ENCODE measurements around the gene CD2BP2.

DNA sequence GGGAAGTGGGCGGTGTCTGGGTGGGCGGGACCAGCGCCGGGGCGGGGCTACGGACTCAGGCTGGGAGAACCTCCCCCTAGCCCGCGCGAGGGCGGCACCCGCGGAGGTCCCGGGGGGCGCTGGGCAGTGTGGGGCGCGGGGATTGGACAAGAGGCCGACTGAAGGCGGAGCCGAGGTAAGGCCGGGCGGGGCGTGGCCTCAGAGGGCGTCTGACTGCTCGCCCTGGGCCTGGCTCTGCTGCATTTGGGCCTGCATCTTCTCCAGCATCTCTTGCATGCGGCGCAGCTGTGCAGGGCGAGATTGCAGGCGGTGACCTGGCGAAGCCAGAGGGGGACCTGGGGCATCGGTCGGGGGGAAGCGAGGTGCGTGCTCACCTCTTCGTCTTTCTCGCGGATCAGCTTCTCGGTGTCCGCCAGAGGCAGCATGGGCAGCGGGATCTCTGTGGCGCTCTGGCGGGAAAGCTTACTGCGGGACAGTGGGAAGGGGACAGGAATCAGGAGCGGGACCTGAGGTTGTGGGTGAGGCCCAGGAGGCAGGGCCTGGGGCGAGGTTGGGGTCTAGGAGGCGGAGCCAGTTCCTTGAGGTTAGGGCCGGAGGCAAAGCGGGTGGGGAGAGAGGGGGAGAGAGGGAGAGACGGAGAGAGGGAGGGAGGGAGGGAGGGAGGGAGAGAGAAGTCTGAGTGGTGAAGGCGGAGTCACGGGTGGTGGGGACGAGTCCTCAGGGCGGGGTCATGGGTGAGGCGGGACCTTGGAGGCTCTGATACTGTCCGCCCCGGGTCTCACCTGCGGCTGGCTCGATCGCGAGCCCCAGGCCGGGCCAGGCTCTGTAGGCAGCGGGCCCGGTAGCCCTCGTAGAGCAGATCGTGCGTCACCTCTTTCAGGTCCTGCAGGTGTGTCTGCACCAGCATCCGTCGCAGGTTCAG, 23.4 kb upstream of the CD2BP2 start:
- TF ChIP-seq, protein P1, sequence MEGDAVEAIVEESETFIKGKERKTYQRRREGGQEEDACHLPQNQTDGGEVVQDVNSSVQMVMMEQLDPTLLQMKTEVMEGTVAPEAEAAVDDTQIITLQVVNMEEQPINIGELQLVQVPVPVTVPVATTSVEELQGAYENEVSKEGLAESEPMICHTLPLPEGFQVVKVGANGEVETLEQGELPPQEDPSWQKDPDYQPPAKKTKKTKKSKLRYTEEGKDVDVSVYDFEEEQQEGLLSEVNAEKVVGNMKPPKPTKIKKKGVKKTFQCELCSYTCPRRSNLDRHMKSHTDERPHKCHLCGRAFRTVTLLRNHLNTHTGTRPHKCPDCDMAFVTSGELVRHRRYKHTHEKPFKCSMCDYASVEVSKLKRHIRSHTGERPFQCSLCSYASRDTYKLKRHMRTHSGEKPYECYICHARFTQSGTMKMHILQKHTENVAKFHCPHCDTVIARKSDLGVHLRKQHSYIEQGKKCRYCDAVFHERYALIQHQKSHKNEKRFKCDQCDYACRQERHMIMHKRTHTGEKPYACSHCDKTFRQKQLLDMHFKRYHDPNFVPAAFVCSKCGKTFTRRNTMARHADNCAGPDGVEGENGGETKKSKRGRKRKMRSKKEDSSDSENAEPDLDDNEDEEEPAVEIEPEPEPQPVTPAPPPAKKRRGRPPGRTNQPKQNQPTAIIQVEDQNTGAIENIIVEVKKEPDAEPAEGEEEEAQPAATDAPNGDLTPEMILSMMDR (IDR thresholded peaks at IDR 0.05), result no peak
- TF ChIP-seq POLR2A (IDR thresholded peaks at IDR 0.05), result no peak

All from lower leg skin (tissue), 3 donors.